Type B pancreatic cell (in vitro differentiated cells): ENCODE data around the gene C1orf159. TPM values are rescaled to one million over a fixed set of nuclear protein-coding genes. Genes with fewer than 3 reads are reported as not detected.

ENCODE experiments used
- DNase-seq: peaks from one replicate; pipeline ENCODE4 v3.0.0; 2021; ENCODE audit warnings: mixed read lengths; ENCODE audit not compliant: unreplicated experiment; ENCODE audit errors: extremely low spot score
- H3K27ac Mint-ChIP-seq: 2 replicates; pipeline ENCODE4 v1.8.0; 2021; ENCODE audit warnings: mild to moderate bottlenecking, mixed read lengths
- H3K27me3 Mint-ChIP-seq: 2 replicates; pipeline ENCODE4 v1.8.0; 2021; ENCODE audit warnings: mixed read lengths
- H3K36me3 Mint-ChIP-seq: 2 replicates; pipeline ENCODE4 v1.8.0; 2021; ENCODE audit warnings: mixed read lengths
- H3K4me1 Mint-ChIP-seq: one replicate; pipeline ENCODE4 v1.8.0; 2021; ENCODE audit warnings: mixed read lengths; ENCODE audit not compliant: unreplicated experiment
- H3K4me3 Mint-ChIP-seq: 2 replicates; pipeline ENCODE4 v1.8.0; 2021; ENCODE audit warnings: mild to moderate bottlenecking, mixed read lengths
- H3K9me3 Mint-ChIP-seq: 2 replicates; pipeline ENCODE4 v1.8.0; 2021; ENCODE audit warnings: mixed read lengths
- CTCF ChIP-seq: fragments of 200-600 bp; sonication (generic); conservative IDR thresholded peaks from 2 replicates; pipeline ENCODE4 v1.5.0; 2021; ENCODE audit warnings: antibody characterized with exemption, mild to moderate bottlenecking
- total RNA-seq: library from RNA; stranded (reverse); gene quantifications from 2 replicates; pipeline ENCODE4 v1.2.1, GENCODE V29; 2021; ENCODE audit warnings: low replicate concordance

C1orf159 gene
- total RNA-seq, 1 donor from 2014 or later: 21.2 TPM

- TF ChIP-seq CTCF: no peak
- Mint-ChIP-seq H3K36me3 (peaks cover 18% of the 10 kb centered on the region), H3K9me3 (peaks cover 4% of the 10 kb centered on the region), H3K4me1 (peaks cover 4% of the 10 kb centered on the region), H3K27me3 (peaks cover 18% of the 10 kb centered on the region), H3K4me3 (peak overlapping the region; percentile 90), H3K27ac (peak overlapping the region; percentile 72)
- no peak for DNase-seq
Observed at GRCh38 chr1:1115136-1115785, 628 bp downstream of the C1orf159 start.

- peak overlapping the region; percentile 72 for H3K27ac Mint-ChIP-seq
- peaks cover 4% of the 10 kb centered on the region for H3K4me1 Mint-ChIP-seq
- DNase-seq: no peak
- peaks cover 15% of the 10 kb centered on the region for H3K27me3 Mint-ChIP-seq
- H3K4me3 Mint-ChIP-seq: peak overlapping the region; percentile 90
- peaks cover 18% of the 10 kb centered on the region for H3K36me3 Mint-ChIP-seq
- H3K9me3 Mint-ChIP-seq: peaks cover 4% of the 10 kb centered on the region
- no peak for TF ChIP-seq CTCF
Observed at GRCh38 chr1:1114431-1114830, 1.5 kb downstream of the C1orf159 start.

- no peaks in the 10 kb centered on the region for H3K27me3 Mint-ChIP-seq
- H3K9me3 Mint-ChIP-seq: peaks cover 4% of the 10 kb centered on the region
- no peak overlapping the region for H3K27ac Mint-ChIP-seq
- peak overlapping the region; percentile 52 for H3K4me3 Mint-ChIP-seq
- TF ChIP-seq CTCF: no peak
- DNase-seq: no peak
- H3K36me3 Mint-ChIP-seq: peaks cover 19% of the 10 kb centered on the region
- peaks cover 4% of the 10 kb centered on the region for H3K4me1 Mint-ChIP-seq
Observed at GRCh38 chr1:1112237-1112985, 3.5 kb downstream of the C1orf159 start.

- H3K4me3 Mint-ChIP-seq: no peak overlapping the region
- no peak for DNase-seq
- H3K27ac Mint-ChIP-seq: no peak overlapping the region
- H3K36me3 Mint-ChIP-seq: peaks cover 21% of the 10 kb centered on the region
- no peaks in the 10 kb centered on the region for H3K27me3 Mint-ChIP-seq
- H3K4me1 Mint-ChIP-seq: peaks cover 4% of the 10 kb centered on the region
- H3K9me3 Mint-ChIP-seq: peaks cover 4% of the 10 kb centered on the region
- no peak for TF ChIP-seq CTCF
Observed at GRCh38 chr1:1111516-1112236, 4.2 kb downstream of the C1orf159 start.

GRCh38 chr1:1110561-1110971 is 5.3 kb downstream of the C1orf159 start:
- Mint-ChIP-seq H3K9me3 (peaks cover 4% of the 10 kb centered on the region), H3K36me3 (peaks cover 29% of the 10 kb centered on the region), H3K4me1 (peaks cover 4% of the 10 kb centered on the region), H3K4me3 (no peak overlapping the region), H3K27ac (no peak overlapping the region), H3K27me3 (no peaks in the 10 kb centered on the region)
- DNase-seq: no peak
- TF ChIP-seq CTCF: no peak
